Stimulated activated CD4-positive, alpha-beta T cell treated with anti-CD3 and anti-CD28 coated beads, Interleukin-2, amount 100 ng/mL, for 4 hours (primary cell): ENCODE results near the gene SELENOF.
"Not testable (repeated sequence)": the region's sequence is repeated elsewhere in the genome, so short reads cannot be mapped to it uniquely, and the experiment has no call there.

Experiments
- DNase-seq: peaks from one replicate; pipeline ENCODE4 v3.0.0-alpha.2; 2020; ENCODE audit warnings: low read depth

The SELENOF gene

GRCh38 chr1:86915737-86916235 is 1.9 kb upstream of the SELENOF start:
- DNase-seq = no peak

DNA sequence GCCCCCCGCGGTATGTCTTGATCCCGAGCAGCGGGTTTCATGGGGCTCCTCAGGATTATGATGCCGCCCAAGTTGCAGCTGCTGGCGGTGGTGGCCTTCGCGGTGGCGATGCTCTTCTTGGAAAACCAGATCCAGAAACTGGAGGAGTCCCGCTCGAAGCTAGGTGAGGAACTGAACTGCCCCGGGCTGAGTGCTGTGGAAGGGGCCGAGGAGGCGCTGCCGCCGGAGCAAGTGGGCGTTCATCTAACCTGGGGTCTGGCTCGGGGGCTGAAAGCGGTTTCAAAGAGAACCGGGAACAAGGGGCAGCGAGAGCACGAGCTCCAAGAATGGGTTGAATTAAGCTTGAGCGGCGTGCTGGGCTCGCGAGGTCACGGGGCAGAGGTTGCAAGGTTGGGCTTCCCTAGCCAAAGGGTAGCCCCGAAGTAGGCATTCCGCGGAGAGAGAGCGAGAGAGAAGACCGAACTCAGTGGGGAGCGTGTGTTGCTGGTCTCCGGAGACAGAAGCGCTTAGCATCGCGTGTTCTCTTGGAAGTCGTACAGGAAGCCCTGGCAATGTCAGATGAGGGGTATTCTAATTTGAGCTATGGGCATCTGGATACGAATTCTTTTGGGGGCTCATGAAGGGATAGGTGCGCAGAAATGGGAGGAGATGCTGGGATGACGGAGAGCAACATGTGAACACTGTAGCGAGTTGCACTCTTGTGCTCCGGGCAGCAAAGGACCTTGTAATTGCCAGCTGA is 1.2 kb upstream of the SELENOF start:
- DNase-seq = peak; percentile 16

DNA sequence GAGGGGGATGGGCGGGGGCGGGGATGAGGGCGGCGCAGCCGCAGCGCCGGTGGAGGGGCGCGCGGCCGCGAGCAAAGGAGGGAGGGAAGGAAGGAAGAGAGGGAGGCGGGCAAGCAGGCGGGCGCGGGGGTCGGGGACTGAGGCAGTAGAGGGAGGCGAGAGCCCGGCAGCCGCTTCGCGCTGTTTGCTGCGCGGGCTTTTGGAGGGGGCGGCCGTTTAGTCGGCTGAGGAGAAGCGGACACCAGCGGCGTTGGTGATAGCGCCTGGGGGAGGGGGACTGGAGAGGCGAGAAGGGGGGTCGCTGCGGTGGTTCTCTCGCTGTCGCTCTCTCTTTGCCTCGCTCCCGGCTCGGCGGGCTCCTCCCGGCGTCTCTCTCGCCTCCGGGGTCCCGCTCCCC is 673 bp upstream of the SELENOF start, which contains the start of gene HS2ST1:
Gene HS2ST1, plus strand, starts transcription at position 35 of the 397 bp plus-strand sequence.
- DNase-seq = no peak

DNA sequence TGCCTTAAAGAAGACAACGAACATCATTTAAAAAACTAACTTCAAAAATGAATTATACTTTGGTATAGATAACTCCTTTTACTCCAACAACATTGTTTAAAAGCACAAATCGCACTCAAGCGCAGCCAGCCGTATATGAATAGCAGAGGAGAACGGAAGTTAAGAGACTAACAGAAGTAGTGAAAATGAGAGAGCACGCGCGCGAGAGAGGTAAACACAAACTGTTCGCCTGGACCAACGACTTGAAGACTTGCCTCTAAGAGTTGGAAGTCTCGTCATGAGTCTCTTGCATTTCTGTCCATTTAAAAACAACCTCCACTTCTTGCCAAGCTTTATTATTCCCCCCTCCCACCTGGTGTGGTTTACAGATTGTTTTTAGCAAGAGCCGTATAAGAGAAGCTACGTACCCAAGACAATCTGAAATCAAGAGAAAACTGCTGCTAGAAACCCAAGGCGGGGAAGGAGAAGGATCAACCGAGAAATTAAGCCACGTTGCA is 479 bp downstream of the SELENOF start:
- peak; percentile 6 for DNase-seq

DNA sequence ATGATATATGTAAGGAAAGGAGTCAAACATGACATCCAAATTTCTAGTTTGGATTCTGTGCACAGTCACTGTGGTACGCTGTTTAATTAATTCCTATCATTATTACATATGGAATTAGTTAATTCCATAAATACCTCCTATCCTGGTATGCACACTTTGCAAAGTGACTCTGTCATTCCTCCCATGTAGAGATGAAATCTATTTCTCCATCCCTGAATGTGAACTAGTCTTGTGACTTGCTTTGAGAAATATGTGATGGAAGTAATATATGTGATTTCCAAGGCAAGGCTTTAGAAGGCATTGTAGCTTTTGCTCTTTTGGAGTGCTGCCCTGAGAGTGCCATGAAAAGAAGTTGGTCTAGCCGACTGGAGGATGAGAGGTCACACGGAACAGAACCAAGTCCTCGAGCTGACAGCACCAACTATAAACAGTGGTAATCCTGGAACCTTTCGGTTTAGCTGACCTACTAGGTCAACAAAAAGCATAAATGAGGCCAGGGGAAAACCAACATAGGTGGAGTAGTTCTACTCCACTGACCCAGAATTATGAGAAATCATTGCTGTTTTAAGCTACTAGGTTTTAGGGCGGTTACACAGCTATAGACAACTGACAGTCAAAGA is 1.5 kb downstream of the SELENOF start:
- DNase-seq = no peak

DNA sequence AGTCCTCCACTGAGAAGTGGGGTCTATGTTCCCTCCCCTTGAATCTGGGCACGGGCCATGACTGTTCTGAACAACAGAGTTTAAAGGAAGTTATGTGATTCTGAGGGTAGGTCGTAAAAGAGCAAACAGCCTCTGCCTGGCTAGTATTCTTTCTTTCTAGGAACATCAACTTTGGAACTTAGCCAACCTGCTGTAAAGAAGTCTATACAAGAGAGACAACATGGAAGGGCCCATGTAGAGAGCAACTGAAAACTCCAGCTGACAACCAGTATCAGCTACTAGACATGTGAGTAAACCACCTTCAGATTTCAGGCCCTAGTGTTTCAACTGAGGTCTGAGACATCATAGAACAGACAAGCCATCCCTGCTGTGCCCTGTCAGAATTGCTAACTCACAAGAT is 7.5 kb downstream of the SELENOF start:
- DNase-seq = no peak

- no peak for DNase-seq
These were observed 8.1 kb downstream of the SELENOF start for GRCh38 chr1:86905875-86906274.

- DNase-seq = not testable (repeated sequence)
These were observed 14.5 kb downstream of the SELENOF start for GRCh38 chr1:86899401-86899800.

DNA sequence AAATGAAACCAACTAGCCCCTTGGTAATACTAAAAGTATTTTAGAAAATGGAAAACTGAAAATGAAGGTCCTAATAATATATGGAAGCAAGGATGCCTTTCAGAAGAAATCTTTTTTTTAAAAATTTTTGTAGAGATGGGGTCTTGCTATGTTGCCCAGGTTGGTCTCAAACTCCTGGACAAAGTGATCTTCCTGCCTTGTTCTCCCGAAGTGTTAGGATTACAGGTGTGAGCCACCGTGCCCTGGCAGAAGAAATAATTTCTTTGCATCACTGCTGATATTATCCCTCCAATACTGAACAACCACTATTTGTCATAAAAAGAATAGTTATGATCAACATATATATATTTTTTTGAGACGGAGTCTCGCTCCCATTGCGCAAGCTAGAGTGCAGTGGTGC is 25.6 kb downstream of the SELENOF start:
- no peak for DNase-seq

DNA sequence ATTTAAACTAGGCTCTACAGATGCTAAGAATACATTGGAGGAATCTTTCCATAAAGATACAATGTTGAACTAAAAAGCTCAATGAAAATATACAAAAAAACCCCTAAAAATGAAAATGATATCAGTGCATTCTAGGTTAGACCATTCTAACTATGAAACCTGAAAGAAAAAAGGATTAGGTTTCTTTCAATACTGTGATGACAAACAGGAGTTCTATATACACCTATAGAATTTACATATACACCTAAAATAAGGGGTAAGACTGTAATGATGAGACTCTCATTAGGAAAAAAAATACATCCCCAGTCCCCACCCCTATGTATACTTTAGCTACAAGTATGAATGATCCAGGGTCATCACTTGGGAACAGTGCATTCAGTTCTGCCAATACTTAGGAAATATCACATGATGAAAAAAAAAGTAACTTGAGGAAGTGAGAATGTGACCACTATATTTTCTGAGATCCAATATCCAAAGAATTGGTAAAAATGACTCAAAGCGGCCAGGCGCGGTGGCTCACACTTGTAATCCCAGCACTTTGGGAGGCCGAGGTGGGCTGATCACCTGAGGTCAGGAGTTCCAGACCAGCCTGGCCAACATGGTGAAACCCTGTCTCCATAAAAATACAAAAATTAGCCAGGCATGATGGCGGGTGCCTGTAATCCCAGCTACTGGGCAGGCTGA is 26.3 kb downstream of the SELENOF start:
- DNase-seq = no peak

DNA sequence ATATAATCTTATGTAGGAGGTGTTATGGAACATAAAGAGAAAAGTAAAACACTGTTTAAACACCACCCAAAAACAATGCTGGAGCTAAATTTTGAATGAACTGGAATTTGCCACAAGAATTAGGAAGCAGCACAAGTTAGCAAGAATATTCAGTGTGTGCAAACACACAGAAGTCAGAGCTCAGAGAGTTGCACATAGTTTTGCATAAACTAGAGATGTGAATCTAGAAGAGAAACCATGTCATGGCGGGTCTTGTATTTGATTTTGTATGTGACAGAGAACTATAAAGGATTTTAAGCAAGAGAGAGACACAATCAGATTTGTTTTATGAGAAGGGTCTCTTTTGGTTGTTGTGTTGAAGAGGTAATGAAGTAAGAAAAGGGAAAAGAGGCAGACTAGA is 38.2 kb downstream of the SELENOF start:
- no peak for DNase-seq

DNA sequence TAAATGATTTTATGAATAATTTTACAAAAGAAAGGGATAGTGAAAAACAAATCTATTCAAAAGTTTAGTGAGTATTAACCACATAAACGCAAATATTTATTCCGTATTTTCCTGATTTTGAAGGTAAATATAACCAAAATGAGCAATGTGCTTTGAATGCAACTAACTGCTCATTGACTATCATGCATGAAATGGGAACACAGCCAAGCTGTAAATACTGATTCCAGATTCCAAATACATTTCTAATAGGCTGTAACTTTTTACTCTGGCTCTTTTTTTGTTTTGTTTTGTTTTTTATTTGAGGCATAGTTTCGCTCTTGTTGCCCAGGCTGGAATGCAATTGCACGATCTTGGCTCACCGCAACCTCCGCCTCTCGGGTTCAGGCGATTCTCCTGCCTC is 41.8 kb downstream of the SELENOF start:
- DNase-seq = no peak

GRCh38 chr1:86871001-86871400 is 42.9 kb downstream of the SELENOF start:
- no peak for DNase-seq

DNA sequence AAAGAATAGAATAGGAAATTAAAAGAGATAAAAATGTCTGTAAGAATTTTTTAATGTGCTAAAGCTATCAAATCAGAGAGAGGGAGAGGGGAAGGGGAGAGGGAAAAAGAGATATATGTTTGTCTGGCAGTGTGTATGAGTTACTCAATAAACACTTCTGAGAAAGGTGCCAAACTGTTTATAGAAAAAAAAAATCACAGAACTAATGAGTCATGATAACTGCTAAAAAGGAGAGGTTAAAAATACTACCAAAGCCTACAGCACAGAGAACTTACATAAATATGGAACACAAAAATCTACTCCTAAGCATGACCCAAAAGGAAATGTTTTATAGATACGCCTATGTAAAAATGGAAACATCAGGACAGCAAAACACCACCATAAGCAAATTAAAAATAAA is 45.4 kb downstream of the SELENOF start:
- no peak for DNase-seq

- DNase-seq = not testable (repeated sequence)
These were observed 46.6 kb downstream of the SELENOF start for GRCh38 chr1:86867278-86867677.

GRCh38 chr1:86866665-86867064 is 47.3 kb downstream of the SELENOF start:
- DNase-seq = no peak

GRCh38 chr1:86865973-86866637 is 47.8 kb downstream of the SELENOF start:
- no peak for DNase-seq

DNA sequence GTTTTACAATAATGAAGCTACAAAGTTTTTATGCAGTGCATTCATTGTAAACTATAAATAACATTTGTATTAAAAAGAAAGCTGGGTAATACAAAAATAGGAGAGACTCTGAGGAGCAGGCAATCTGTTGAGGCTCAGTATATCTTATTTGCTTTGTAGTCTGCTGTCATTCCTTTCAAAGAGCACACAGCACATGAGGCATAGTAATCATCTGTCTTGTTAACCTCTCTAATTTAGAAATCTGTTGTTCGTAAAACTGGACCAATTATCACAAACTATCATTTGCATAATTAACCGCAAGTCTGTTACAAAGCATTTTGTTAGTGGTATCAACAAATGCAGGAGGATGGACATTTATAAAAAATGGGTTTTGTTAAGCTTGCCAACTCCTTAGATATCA is 51.0 kb downstream of the SELENOF start:
- no peak for DNase-seq

GRCh38 chr1:86861424-86861823 is 52.5 kb downstream of the SELENOF start:
- no peak for DNase-seq

DNA sequence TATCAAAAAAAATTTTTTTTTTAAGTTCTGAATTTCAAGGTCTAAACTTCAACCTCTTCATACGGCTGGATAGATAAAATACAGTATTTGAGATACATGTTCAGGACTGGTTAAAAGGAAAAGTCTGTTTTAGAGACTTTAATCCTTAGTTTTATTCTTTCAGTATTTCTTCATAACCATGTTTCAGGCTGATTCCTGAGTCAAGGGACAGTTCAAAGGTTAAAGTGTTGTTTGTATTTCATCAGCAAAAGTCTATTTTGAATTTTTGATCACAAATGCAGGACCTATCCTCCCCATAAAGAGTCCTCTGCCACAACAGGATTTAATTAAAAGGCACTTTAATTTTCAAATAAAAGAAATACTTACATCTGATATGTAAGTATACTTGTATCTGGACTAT is 53.5 kb downstream of the SELENOF start:
- no peak for DNase-seq

- no peak for DNase-seq
These were observed 53.9 kb downstream of the SELENOF start for GRCh38 chr1:86860020-86860419.

DNA sequence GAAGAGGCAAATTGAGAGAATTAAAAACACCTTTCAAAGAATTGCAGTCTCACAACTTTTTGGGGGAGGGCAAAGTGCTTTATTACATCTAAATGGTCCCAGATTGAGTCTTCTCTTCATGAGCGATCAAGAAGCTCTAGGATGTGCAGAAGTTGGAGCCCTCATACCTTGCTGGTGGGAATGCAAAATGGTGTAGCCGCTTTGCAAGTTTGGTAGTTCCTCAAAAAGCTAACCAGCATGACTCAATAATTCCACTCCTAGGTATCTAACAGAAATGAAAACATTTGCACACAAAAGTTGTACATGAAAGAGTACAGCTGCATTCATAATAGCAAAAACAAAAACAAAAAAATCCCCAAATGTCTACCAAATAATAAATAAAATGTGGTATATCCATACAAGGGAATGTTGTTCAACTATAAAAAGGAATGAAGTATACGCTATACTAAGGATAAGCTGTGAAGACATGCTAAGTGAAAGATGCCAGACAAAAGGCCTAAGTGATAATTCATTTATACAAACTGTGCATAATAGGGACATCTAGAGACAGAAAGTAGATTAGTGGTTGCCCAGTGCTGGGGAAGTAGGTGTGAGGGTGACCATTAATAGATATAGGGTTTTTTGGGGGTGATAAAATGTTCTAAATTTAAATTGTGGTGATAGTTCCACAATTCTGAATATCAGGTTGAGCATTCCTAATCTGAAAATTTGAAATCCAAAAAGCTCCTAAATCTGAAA is 55.2 kb downstream of the SELENOF start:
- no peak for DNase-seq
